Measurements from ENCODE around the gene CACNA1A.
"Not testable (repeated sequence)": the region's sequence is repeated elsewhere in the genome, so short reads cannot be mapped to it uniquely, and the experiment has no call there.

CACNA1A gene

GRCh38 chr19:13177584-13177983 lies 328.7 kb downstream of the CACNA1A start:
- DNase-seq; intact Hi-C loops (cut with DNase I): not testable (repeated sequence)

GRCh38 chr19:13176345-13176744 lies 329.9 kb downstream of the CACNA1A start:
- intact Hi-C loops (cut with DNase I): no loop called here
- no peak for DNase-seq

GRCh38 chr19:13173139-13173737 lies 333.0 kb downstream of the CACNA1A start:
- intact Hi-C loops (cut with DNase I): no loop called here
- no peak for DNase-seq

GRCh38 chr19:13172346-13173138 lies 333.7 kb downstream of the CACNA1A start:
- DNase-seq: peak in 2 of 10 donors; percentile 40 to 47
- intact Hi-C loops (cut with DNase I): no loop called here

GRCh38 chr19:13171146-13171545 lies 335.1 kb downstream of the CACNA1A start:
- intact Hi-C loops (cut with DNase I): no loop called here
- DNase-seq: no peak

- intact Hi-C loops (cut with DNase I): no loop called here
- no peak for DNase-seq
Observed at GRCh38 chr19:13169769-13170168, 336.5 kb downstream of the CACNA1A start.

- intact Hi-C loops (cut with DNase I); DNase-seq: not testable (repeated sequence)
Observed at GRCh38 chr19:13166151-13166550, 340.1 kb downstream of the CACNA1A start.

GRCh38 chr19:13165162-13165997 lies 340.9 kb downstream of the CACNA1A start:
- intact Hi-C loops (cut with DNase I): no loop called here
- DNase-seq: no peak

GRCh38 chr19:13164343-13165161 lies 341.7 kb downstream of the CACNA1A start:
- peak in 3 of 10 donors; percentile 27 to 86 (median 38) for DNase-seq
- intact Hi-C loops (cut with DNase I): no loop called here

- peak in 5 of 10 donors; percentile 37 to 91 (median 46) for DNase-seq
- intact Hi-C loops (cut with DNase I): no loop called here
Observed at GRCh38 chr19:13163609-13164342, 342.5 kb downstream of the CACNA1A start.

GRCh38 chr19:13162724-13163608 lies 343.3 kb downstream of the CACNA1A start:
- DNase-seq: peak; percentile 82 to 99 (median 89)
- intact Hi-C loops (cut with DNase I): no loop called here

GRCh38 chr19:13160557-13160956 lies 345.7 kb downstream of the CACNA1A start:
- intact Hi-C loops (cut with DNase I): no loop called here
- no peak for DNase-seq

- intact Hi-C loops (cut with DNase I): no loop called here
- no peak for DNase-seq
Observed at GRCh38 chr19:13159713-13160112, 346.6 kb downstream of the CACNA1A start.
